Renal cortex interstitium (tissue), 11 donors: ENCODE results near the gene RNF213. TPM values are rescaled to one million over a fixed set of nuclear protein-coding genes. Genes with fewer than 3 reads are reported as not detected.
"Not testable (repeated sequence)": the region's sequence is repeated elsewhere in the genome, so short reads cannot be mapped to it uniquely, and the experiment has no call there.

ENCODE experiments used
- DNase-seq, 11 donors: peaks; one replicate each; pipeline ENCODE4 v3.0.0-alpha.2; 2013; ENCODE audit warnings: low read depth in 9 of 11, low spot score in 4 of 11; ENCODE audit errors: extremely low read depth in 1 of 11
- polyA plus RNA-seq, 3 donors: library from polyadenylated mRNA; unstranded; fragments of 120-200 nt; gene quantifications; one replicate each; pipeline ENCODE4 v1.2.1, GENCODE V29; 2013; ENCODE audit not compliant: insufficient read length in 3 of 3

The RNF213 gene
- polyA plus RNA-seq, 3 donors: 62.4 to 112 (median 71.0) TPM

DNA sequence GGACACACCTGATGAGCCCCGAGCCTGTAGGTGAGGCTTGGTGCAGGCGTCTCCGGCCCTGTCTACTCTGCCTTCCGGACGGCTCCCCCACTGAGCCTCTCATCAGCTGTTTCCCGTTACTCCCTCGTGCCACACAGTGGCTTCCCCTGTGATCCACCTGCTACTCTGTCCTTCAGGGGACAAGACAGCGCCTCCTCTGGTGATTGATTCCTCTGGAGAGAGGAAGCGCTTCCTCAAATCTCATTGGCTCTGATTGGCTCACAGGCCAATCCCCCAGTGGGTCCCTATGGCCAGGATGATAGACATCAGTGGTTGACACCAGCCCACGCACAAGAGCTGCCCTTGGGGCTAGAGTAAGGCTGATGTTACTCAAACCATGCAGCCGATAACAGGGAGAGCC lies 24.0 kb downstream of the RNF213 start:
- no peak for DNase-seq

DNA sequence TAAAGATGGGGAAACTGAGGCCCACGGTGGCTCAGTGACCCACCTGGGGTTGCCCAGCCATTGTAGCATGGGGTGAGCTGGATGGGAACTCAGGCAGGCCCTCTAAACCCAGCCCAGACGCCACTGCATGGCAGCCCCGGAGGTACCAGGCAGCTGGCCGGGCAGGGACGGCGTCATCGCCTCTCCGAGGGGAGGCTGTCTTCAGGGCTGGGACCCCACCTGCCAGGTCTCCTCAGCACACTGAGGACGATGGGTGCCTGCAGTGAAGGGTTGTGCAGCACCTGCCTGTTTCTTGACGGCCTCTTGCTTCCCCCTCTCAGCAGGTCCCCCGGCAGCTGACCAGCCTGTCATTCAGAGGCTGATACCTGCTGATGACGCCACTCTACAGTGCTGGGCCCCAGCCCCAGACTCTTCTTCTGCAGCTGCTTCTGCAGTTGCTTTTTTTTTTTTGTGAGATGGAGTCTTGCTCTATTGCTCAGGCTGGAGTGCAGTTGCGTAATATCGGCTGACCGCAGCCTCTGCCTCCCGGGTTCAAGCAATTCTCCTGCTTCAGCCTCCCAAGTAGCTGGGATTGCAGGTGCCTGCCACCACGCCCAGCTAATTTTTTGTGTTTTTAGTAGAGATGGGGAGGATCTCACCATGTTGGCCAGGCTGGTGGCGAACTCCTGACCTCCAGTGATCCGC lies 24.7 kb downstream of the RNF213 start:
- no peak for DNase-seq

DNA sequence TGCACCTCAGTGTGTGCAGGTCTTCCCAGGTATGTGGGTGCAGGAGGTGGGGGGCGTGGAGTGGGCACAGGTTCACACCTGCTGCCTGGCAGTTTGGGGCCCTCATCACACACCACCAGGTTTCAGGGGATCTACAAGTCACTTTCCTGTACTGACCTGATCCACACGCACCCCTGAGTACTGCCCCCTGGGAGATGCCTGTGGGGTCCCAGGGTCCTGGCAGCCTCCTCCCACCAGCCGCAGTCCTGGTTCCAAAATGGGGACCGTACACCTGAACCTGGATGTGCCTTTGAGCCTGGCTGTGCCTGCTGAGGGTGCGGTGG lies 25.9 kb downstream of the RNF213 start:
- DNase-seq: no peak

GRCh38 chr17:80287038-80287437 lies 26.4 kb downstream of the RNF213 start:
- no peak for DNase-seq

DNA sequence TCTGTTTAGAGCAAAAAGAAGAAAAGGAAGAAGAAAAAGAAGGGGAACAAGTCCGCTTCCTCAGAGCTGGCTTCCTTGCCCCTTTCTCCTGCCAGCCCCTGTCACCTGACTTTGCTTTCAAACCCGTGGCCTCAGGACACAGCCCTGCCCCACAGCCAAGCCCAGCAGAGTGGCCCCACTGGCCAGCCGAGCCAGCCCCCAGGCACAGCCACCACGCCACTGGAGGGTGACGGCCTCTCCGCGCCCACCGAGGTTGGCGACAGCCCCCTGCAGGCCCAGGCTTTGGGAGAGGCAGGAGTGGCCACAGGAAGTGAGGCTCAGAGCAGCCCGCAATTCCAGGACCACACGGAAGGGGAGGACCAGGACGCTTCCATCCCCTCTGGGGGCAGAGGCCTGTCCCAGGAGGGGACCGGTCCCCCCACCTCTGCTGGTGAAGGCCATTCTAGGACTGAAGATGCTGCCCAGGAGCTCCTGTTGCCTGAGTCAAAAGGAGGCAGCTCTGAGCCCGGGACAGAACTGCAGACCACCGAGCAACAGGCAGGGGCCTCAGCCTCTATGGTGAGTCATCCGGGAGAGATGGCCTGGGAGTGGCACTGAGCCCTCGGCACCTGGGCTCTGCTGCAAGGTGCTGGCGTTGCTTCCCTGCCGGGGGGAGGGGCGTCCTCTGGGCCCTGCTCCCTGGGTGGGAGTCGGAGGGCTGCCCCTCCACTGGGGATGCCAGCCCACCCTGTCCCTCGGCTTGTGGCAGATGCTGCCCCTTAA lies 27.3 kb downstream of the RNF213 start:
- no peak for DNase-seq

DNA sequence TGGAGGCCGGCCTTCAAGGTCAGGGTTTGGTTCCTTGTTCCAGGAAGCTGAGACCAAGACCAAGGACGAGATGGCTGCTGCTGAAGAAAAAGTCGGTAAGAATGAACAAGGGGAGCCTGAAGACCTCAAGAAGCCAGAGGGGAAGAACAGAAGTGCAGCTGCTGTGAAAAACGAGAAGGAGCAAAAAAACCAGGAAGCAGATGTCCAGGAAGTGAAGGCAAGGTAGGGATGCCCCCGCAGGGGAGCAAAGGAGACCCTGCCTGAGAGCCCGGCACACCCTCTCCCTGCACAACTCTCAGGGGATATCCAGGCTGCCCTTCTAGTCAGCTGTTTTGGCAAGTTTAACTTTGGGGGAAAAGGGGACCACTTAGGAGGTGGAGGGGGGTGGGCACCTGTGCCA lies 29.0 kb downstream of the RNF213 start:
- DNase-seq: no peak

DNA sequence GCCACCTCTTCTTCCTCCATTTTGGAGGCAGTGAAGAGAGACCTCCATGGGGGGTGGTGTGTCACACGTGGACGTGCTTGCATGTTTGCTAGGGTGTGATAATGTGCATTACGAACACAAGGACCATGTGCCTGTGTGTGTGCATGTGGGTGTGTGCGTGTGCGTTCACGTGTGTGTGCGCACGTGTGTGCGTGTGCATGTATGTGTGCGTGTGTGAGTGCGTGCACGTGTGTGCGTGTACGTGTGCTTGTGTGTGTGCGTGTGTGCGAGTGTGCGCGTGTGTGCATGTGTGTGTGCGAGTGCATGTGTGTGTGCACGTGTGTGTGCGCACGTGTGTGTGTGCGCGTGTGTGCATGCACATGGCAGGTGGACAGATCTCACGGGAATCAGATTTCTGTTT lies 29.5 kb downstream of the RNF213 start:
- no peak for DNase-seq

DNA sequence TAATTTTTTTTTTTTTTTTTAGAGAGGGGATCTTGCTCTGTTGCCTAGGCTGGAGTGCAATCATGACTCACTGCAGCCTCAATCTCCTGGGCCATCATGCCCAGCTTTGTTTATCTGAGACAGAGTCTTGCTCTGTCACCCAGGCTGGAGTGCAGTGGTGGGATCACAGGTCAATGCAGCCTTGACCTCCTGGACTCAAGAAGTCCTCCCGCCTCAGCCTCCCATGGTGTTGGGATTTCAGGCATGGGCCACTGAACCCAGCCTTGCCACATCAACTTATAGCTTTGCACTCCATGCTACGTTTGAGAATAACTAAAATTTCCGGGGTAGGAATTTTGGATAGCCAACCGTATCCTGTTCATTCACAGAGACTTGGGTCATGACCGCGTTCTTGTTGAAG lies 30.6 kb downstream of the RNF213 start:
- no peak for DNase-seq

DNA sequence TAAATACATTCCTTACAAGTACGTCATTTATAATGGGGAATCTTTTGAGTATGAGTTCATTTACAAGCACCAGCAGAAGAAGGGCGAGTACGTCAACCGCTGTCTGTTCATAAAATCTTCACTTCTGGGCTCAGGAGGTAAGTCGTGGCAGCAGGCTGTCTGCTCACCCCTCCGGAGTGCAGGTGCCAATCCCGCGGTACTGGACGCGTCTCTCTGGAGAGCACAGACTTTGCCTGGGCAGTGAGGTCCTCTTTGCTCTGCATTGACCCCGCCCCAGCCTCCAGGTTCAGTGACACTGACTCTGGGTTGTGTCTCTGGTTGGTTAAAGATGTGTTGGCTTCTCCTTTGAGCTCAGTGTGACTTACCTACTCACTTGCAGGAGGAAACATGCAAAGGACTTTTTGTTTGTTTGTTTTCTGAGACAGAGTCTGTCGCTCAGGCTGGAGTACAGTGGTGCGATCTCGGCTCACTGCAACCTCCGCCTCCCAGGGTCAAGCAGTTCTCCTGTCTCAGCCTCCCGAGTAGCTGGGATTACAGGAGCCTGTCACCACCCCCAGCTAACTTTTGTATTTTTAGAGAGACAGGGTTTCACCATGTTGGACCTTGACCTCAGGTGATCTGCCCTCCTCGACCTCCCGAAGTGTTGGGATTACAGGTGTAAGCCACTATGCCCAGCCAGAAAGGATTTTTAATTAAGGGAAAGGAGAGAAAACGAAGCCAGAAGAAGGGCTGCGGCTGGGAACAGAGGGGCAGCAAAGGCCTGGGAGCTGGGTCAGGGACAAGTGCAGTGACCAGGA lies 31.2 kb downstream of the RNF213 start:
- DNase-seq: no peak

GRCh38 chr17:80292521-80292971 lies 31.9 kb downstream of the RNF213 start:
- peak in 6 of 11 donors; percentile 15 to 58 (median 28) for DNase-seq

DNA sequence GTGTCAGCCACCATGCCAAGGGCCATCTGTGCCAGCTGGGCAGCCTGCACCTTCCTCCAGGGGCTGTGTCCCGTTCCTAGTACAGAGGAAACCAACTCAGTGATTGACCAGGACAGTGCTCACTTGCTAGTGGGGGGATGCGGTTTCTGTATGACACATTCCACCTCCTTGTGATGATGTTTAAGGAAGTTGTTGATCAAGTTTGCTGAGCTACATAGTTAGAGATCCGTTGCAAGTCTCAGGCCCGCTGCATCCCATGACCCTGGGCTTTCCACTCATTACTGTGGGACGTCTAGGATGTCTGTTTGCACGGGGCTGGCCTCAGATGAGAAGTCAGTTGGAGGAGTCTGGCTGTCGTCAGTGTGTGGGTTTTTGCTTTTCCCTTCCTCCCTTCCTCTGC lies 33.6 kb downstream of the RNF213 start:
- DNase-seq: no peak

- DNase-seq: no peak
These were observed 34.0 kb downstream of the RNF213 start for GRCh38 chr17:80294653-80295052.

GRCh38 chr17:80295146-80295545 lies 34.5 kb downstream of the RNF213 start:
- DNase-seq: no peak

GRCh38 chr17:80295559-80295958 lies 34.9 kb downstream of the RNF213 start:
- DNase-seq: no peak

DNA sequence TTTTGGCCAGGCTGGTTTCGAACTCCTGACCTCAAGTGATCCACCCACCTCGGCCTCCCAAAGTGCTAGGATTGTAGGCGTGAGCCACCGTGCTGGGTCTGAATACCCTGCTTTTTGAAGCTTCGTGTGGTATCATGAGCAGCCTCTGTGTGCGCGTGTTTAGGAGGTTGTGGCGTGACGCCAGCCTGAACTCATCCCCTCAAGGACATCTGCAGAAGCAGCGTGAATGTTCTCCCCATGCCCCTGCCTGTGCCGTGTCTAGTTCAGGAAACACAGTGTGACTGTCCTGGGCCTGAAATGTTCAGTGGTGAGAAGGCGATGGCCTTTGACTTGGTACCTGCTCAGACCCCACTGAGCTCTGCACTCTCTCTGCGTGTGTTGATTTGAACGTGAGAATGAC lies 35.6 kb downstream of the RNF213 start:
- DNase-seq: no peak

DNA sequence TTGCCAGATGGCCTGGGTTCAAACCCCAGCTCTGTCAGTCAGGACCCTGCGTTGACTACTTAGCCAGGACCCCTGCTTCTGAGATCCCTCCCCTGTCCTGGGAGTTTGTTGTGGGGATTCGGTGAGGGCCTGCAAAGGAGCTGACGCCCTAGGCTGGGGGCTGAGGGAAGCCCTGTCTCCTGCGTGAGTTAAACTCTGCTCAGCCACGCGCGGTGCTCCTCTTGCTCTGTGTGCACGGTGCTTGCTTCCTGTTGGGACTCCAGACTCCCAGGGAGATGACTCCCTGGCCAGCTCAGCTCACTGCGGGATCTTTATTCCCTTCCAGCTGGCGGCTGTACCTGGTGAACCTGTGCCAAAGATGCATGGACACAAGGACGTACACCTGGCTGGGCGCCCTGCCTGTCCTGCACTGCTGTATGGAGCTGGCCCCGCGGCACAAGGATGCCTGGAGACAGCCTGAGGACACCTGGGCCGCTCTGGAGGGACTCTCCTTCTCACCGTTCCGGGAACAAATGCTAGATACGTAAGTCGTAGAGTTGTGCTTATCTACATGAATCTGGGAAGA lies 37.4 kb downstream of the RNF213 start:
- no peak for DNase-seq

- DNase-seq: not testable (repeated sequence)
These were observed 38.9 kb downstream of the RNF213 start for GRCh38 chr17:80299350-80300100.

DNA sequence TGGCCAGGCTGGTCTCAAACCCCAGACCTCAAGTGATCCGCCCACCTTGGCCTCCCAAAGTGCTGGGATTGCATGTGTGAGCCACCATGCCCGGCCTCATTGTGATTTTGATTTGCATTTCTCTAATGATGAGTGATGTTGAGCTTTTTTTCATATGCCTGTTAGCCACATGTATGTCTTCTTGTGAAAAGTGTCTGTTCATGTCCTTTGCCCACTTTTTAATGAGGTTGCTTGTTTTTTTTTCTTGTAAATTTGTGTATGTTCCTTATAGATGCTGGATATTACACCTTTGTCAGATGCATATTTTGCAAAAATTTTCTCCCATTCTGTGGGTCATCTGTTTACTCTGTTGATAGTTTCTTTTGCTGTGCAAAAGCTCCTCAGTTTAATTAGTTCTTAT lies 40.1 kb downstream of the RNF213 start:
- not testable (repeated sequence) for DNase-seq

DNA sequence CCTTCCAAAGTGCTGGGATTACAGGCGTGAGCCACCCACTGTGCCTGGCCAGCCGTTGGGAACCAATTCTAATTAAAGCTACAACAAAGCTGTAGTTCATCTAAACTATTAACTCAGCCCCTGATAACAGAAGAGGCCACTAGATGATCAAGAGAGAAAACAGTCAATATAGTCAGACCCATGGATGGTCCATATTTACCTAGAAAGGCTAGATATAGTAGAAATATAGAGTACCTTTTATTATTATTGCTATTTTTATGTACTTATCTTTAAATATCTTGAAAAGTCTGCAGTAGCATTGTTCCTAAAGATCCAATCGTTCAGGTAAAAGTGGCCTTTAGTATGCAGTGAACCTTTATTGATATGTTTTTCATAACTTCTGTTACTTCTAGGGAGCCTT lies 43.2 kb downstream of the RNF213 start:
- DNase-seq: no peak
